OCI-LY1 (cell line): ENCODE results near the gene AAGAB.
"Not testable (repeated sequence)": the region's sequence is repeated elsewhere in the genome, so short reads cannot be mapped to it uniquely, and the experiment has no call there.

Source experiments
- H2AFZ ChIP-seq: fragments of 200-600 bp; sonication (generic), shearing (Covaris generic); 2 replicates; pipeline ENCODE4 v1.6.0; 2014; ENCODE audit warnings: antibody characterized with exemption, mild to moderate bottlenecking, low read length
- H3F3A ChIP-seq: fragments of 200-600 bp; sonication (generic), shearing (Covaris generic); 2 replicates; pipeline ENCODE4 v1.6.0; 2014; ENCODE audit warnings: mild to moderate bottlenecking, antibody characterized with exemption, low read length, moderate library complexity; ENCODE audit not compliant: insufficient read depth
- H3K27ac ChIP-seq: fragments of 200-600 bp; sonication (generic); 2 replicates; pipeline ENCODE4 v1.5.1; 2014; ENCODE audit warnings: low read length, mixed run types, mild to moderate bottlenecking, low read depth; ENCODE audit not compliant: poor library complexity, severe bottlenecking
- H3K27me3 ChIP-seq: fragments of 200-600 bp; sonication (generic); 2 replicates; pipeline ENCODE4 v1.6.0; 2014; ENCODE audit warnings: antibody characterized with exemption, mild to moderate bottlenecking, low read length, moderate library complexity; ENCODE audit not compliant: insufficient read depth
- H3K36me3 ChIP-seq: fragments of 200-600 bp; sonication (generic); 2 replicates; pipeline ENCODE4 v1.6.1; 2014; ENCODE audit warnings: mild to moderate bottlenecking, antibody characterized with exemption, low read length, moderate library complexity, mixed read lengths; ENCODE audit not compliant: insufficient read depth
- H3K4me1 ChIP-seq: fragments of 200-600 bp; sonication (generic); 2 replicates; pipeline ENCODE4 v1.5.1; 2014; ENCODE audit warnings: mild to moderate bottlenecking, low read length, moderate library complexity; ENCODE audit not compliant: insufficient read depth, severe bottlenecking
- H3K4me2 ChIP-seq: fragments of 200-600 bp; sonication (generic), shearing (Covaris generic); 2 replicates; pipeline ENCODE4 v1.6.1; 2014; ENCODE audit warnings: low read length
- H3K4me3 ChIP-seq: fragments of 200-600 bp; sonication (generic); 2 replicates; pipeline ENCODE4 v1.5.1; 2014; ENCODE audit warnings: low read length, low read depth, mild to moderate bottlenecking, mixed read lengths; ENCODE audit not compliant: poor library complexity, severe bottlenecking
- H3K79me2 ChIP-seq: fragments of 200-600 bp; shearing (Covaris generic); 2 replicates; pipeline ENCODE4 v1.6.1; 2016; ENCODE audit warnings: mixed run types, low read length, mixed read lengths; ENCODE audit not compliant: insufficient read depth
- H3K9ac ChIP-seq: fragments of 200-600 bp; sonication (generic), shearing (Covaris generic); 2 replicates; pipeline ENCODE4 v1.6.1; 2014; ENCODE audit warnings: mild to moderate bottlenecking, low read length, mixed read lengths
- H3K9me2 ChIP-seq: fragments of 200-600 bp; sonication (generic), shearing (Covaris generic); 2 replicates; pipeline ENCODE4 v1.6.1; 2014; ENCODE audit warnings: low read depth, mild to moderate bottlenecking, low read length, mixed read lengths
- H3K9me3 ChIP-seq: fragments of 200-600 bp; shearing (Covaris generic); 2 replicates; pipeline ENCODE4 v1.6.1; 2014; ENCODE audit warnings: low read length, mixed read lengths
- H4K20me1 ChIP-seq: fragments of 200-600 bp; sonication (generic), shearing (Covaris generic); 2 replicates; pipeline ENCODE4 v1.6.0; 2016; ENCODE audit warnings: mild to moderate bottlenecking, low read length; ENCODE audit not compliant: insufficient read depth
- CTCF ChIP-seq: fragments of 200-600 bp; sonication (generic), shearing (Covaris generic); IDR thresholded peaks from 2 replicates; pipeline ENCODE4 v1.5.1; 2017; ENCODE audit warnings: mild to moderate bottlenecking, antibody characterized with exemption, low read length, moderate library complexity, mixed read lengths
- EZH2 ChIP-seq: fragments of 200-600 bp; sonication (generic), shearing (Covaris generic); IDR thresholded peaks from 2 replicates; pipeline ENCODE4 v1.8.0; 2017; ENCODE audit warnings: borderline replicate concordance, mixed run types, mild to moderate bottlenecking, antibody characterized with exemption, low read length, moderate library complexity, mixed read lengths

Gene AAGAB

GRCh38 chr15:67251318-67251717, 3.1 kb downstream of the AAGAB start:
- Histone ChIP-seq H3K4me1 (peaks cover 22% of the 10 kb centered on the region), H4K20me1 (no peaks in the 10 kb centered on the region), H3K4me2 (no peak overlapping the region), H3K79me2 (peaks cover 70% of the 10 kb centered on the region), H3K9me2 (no peaks in the 10 kb centered on the region), H2AFZ (no peak overlapping the region), H3F3A (no peaks in the 10 kb centered on the region), H3K27me3 (no peaks in the 10 kb centered on the region), H3K9ac (no peak overlapping the region), H3K36me3 (peaks cover 25% of the 10 kb centered on the region), H3K4me3 (no peak overlapping the region), H3K9me3 (peaks cover 9% of the 10 kb centered on the region), H3K27ac (no peak overlapping the region)
- TF ChIP-seq CTCF, result no peak
- TF ChIP-seq EZH2, result no peak

- no peaks in the 10 kb centered on the region for H3K27me3 ChIP-seq
- peaks cover 12% of the 10 kb centered on the region for H3K9me3 ChIP-seq
- no peak overlapping the region for H3K27ac ChIP-seq
- H4K20me1 ChIP-seq, result no peaks in the 10 kb centered on the region
- no peak for TF ChIP-seq CTCF
- no peak for TF ChIP-seq EZH2
- no peak overlapping the region for H3K4me3 ChIP-seq
- no peaks in the 10 kb centered on the region for H3K9me2 ChIP-seq
- H3K4me1 ChIP-seq, result peaks cover 14% of the 10 kb centered on the region
- peaks cover 75% of the 10 kb centered on the region for H3K79me2 ChIP-seq
- no peak overlapping the region for H2AFZ ChIP-seq
- no peak overlapping the region for H3K9ac ChIP-seq
- H3K4me2 ChIP-seq, result no peak overlapping the region
- peaks cover 40% of the 10 kb centered on the region for H3K36me3 ChIP-seq
- H3F3A ChIP-seq, result no peaks in the 10 kb centered on the region
These were observed 4.6 kb downstream of the AAGAB start for GRCh38 chr15:67249830-67250229.

DNA sequence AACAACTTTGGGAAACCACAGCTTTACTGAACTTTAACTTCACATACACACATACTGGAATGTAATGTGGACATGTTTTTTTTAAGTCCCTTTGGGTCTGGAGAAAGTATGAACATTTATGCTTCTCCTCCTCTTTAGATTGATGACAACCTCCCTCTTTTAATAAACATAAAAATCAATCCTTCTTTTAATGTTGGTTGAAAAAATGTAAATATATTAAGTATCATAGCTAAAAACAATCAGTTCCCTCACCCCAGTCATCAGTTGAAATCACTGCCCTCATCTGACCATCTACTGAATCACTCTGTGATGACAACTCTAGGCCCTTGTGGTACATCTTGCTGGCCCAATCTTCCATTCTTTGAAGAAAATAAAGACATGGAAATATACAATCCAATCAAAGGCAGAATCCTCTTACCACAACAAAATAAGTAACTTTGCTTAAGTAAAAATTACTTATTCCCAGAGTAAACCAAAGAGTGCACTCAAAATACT, 6.4 kb downstream of the AAGAB start:
- Histone ChIP-seq H3K9ac (no peak overlapping the region), H3K79me2 (peaks cover 81% of the 10 kb centered on the region), H3K9me2 (no peaks in the 10 kb centered on the region), H3K4me3 (no peak overlapping the region), H3K4me2 (no peak overlapping the region), H4K20me1 (no peaks in the 10 kb centered on the region), H2AFZ (no peak overlapping the region), H3K4me1 (peaks cover 8% of the 10 kb centered on the region), H3K27me3 (no peaks in the 10 kb centered on the region), H3K27ac (no peak overlapping the region), H3K36me3 (peaks cover 42% of the 10 kb centered on the region), H3F3A (no peaks in the 10 kb centered on the region), H3K9me3 (peaks cover 12% of the 10 kb centered on the region)
- TF ChIP-seq EZH2 (no peak), CTCF (no peak)

- H3K27me3 ChIP-seq, result not testable (repeated sequence)
- H3K36me3 ChIP-seq, result peaks cover 42% of the 10 kb centered on the region
These were observed 7.9 kb downstream of the AAGAB start for GRCh38 chr15:67246606-67247005.

More at GRCh38 chr15:67246606-67247005, 7.9 kb downstream of the AAGAB start:
- H3K4me2 ChIP-seq, H3K4me3 ChIP-seq, H4K20me1 ChIP-seq, H3K27ac ChIP-seq, H2AFZ ChIP-seq, H3K9me2 ChIP-seq, H3K9ac ChIP-seq, H3F3A ChIP-seq: not testable (repeated sequence)
- Histone ChIP-seq H3K79me2 (peaks cover 75% of the 10 kb centered on the region), H3K4me1 (peaks cover 13% of the 10 kb centered on the region), H3K9me3 (peaks cover 12% of the 10 kb centered on the region)
